HepG2 (cell line): ENCODE measurements around the gene CDHR3. TPM values are rescaled to one million over a fixed set of nuclear protein-coding genes. Genes with fewer than 3 reads are reported as not detected.

Source experiments
- ATAC-seq: fragments of 200-7000 bp; cut with Tn5 transposase; 3 replicates; pipeline ENCODE4 v1.9.1; 2020; ENCODE audit warnings: mild to moderate bottlenecking, moderate library complexity
- BruUV-seq: library from RNA; stranded (reverse); fragments of 400-500 nt; replicated peaks from 2 replicates; lab custom pipeline; 2021; lab: Mats Ljungman, UMichigan
- CTCF ChIA-PET: fragments of 300-600 bp; formaldehyde crosslinking; extraction: SDS; loops from one replicate; lab custom pipeline; 2021; ENCODE audit warnings: low total read pairs, inconsistent platforms, low intra/inter-chr PET ratio; lab: Yijun Ruan, JAX
- POLR2A ChIA-PET: fragments of 350-600 bp; sonication (Branson Sonifier 250); formaldehyde crosslinking; loops from one replicate; lab custom pipeline; 2020; ENCODE audit warnings: antibody characterized with exemption, inconsistent platforms; lab: Yijun Ruan, JAX
- DNase-seq: peaks from one replicate; pipeline ENCODE4 v3.0.0-alpha.2; 2015; ENCODE audit warnings: low spot score
- FAIRE-seq: peaks from 3 replicates; lab custom pipeline; 2011; peaks lifted over from hg19 to GRCh38; lab: Jason Lieb, UNC
- H2AFZ ChIP-seq: one replicate; pipeline ENCODE4 v1.6.1; 2011; ENCODE audit warnings: low read length, inconsistent platforms
- H3K27ac ChIP-seq: fragments of 300-600 bp; 3 replicates; pipeline ENCODE4 v1.8.0; 2011; ENCODE audit warnings: mixed run types, mild to moderate bottlenecking, mixed read lengths, low read length, inconsistent platforms; ENCODE audit not compliant: insufficient read depth; ENCODE audit errors: extremely low read length
- H3K27me3 ChIP-seq, 2 experiments: fragments of 200-600 bp in 1 of 2; 2 replicates in 1 of 2; 3 replicates in 1 of 2; pipeline versions ENCODE4 v1.6.0 to v1.8.0; 2011; ENCODE audit warnings: low read length in 2 of 2, mild to moderate bottlenecking in 2 of 2, moderate library complexity in 2 of 2, inconsistent platforms in 1 of 2; ENCODE audit not compliant: insufficient read depth in 2 of 2, control insufficient read depth in 1 of 2
- H3K36me3 ChIP-seq, 2 experiments: fragments of 200-600 bp in 1 of 2; replicated peaks in 1 of 2; 2 replicates in 1 of 2; 3 replicates in 1 of 2; pipeline versions ENCODE4 v1.5.1 to v1.8.0; 2011; ENCODE audit warnings: low read length in 2 of 2, inconsistent platforms in 1 of 2; ENCODE audit not compliant: insufficient read depth in 2 of 2, control insufficient read depth in 1 of 2
- H3K4me1 ChIP-seq: 2 replicates; pipeline ENCODE4 v1.5.1; 2012; ENCODE audit warnings: low read length, inconsistent platforms; ENCODE audit not compliant: insufficient read depth
- H3K4me2 ChIP-seq: 2 replicates; pipeline ENCODE4 v1.6.0; 2011; ENCODE audit warnings: low read depth, low read length, inconsistent platforms
- H3K4me3 ChIP-seq, 3 experiments: fragments of 200-600 bp in 1 of 3; sonication (generic), shearing (Covaris generic) in 1 of 3; replicated peaks in 1 of 3; 2 replicates each; pipeline ENCODE4 v1.5.1; 2011 to 2016; ENCODE audit warnings: low read length in 3 of 3, inconsistent platforms in 2 of 3, low read depth in 2 of 3, mild to moderate bottlenecking in 2 of 3, control low read depth in 1 of 3, mixed read lengths in 1 of 3; ENCODE audit not compliant: insufficient read depth in 1 of 3
- H3K79me2 ChIP-seq: one replicate; pipeline ENCODE4 v1.6.1; 2011; ENCODE audit warnings: low read length, inconsistent platforms; ENCODE audit not compliant: insufficient read depth
- H3K9ac ChIP-seq: 2 replicates; pipeline ENCODE4 v1.6.0; 2011; ENCODE audit warnings: mild to moderate bottlenecking, low read depth, low read length, inconsistent platforms; ENCODE audit not compliant: insufficient read depth
- H3K9me3 ChIP-seq: 2 replicates; pipeline ENCODE4 v1.5.1; 2012; ENCODE audit warnings: mild to moderate bottlenecking, low read length
- H4K20me1 ChIP-seq: 2 replicates; pipeline ENCODE4 v1.6.0; 2011; ENCODE audit warnings: inconsistent platforms, mild to moderate bottlenecking, low read length, moderate library complexity; ENCODE audit not compliant: insufficient read depth
- ZFP37 ChIP-seq: sonication (generic); formaldehyde crosslinking; IDR thresholded peaks from 2 replicates; pipeline ENCODE4 v1.4.0; 2020; ENCODE audit warnings: missing genetic modification reagents, borderline replicate concordance
- ZNF609 ChIP-seq: sonication (generic); formaldehyde crosslinking; IDR thresholded peaks from 2 replicates; pipeline ENCODE4 v1.4.0; 2020; ENCODE audit warnings: mild to moderate bottlenecking, missing genetic modification reagents, borderline replicate concordance
- ZXDC ChIP-seq: sonication (generic); formaldehyde crosslinking; IDR thresholded peaks from 2 replicates; pipeline ENCODE4 v1.5.0; 2020; ENCODE audit warnings: mild to moderate bottlenecking, missing genetic modification reagents
- WGBS: methylation state at CpG from one replicate; pipeline ENCODE4 v1.1.6; 2017; ENCODE audit warnings: low lambda C conversion rate; 5-methylcytosine and 5-hydroxymethylcytosine counted together
- in situ Hi-C: cut with HindIII; loops from 2 replicates; pipeline ENCODE4 v1.10.0; 2017; ENCODE audit warnings: low pct_unique_long_range_greater_than_20kb; ENCODE audit not compliant: extremely low pct_ligation_motif_present
- intact Hi-C: fragments of 100-400 bp; cut with micrococcal nuclease; formaldehyde crosslinking; loops from one replicate; pipeline ENCODE4 v1.10.0; 2022; ENCODE audit not compliant: unreplicated experiment
- polyA plus RNA-seq, 8 experiments: library from polyadenylated mRNA; depleted of rRNA in 3 of 8; stranded (reverse) in 7 of 8; unstranded in 1 of 8; fragments of >200 nt; fragmentation: Illumina TruSeq in 4 of 8; extraction: Trizol in 4 of 8; gene quantifications; 2 replicates each; pipeline versions ENCODE4 v1.2.1 to v1.2.3, GENCODE V29; 2011 to 2016; ENCODE audit warnings: low read depth in 4 of 8, missing spikeins in 1 of 8, mixed read lengths in 1 of 8; ENCODE audit not compliant: insufficient read depth in 1 of 8
- total RNA-seq, 5 experiments: library from RNA; depleted of rRNA; stranded (reverse); fragments of >200 nt; fragmentation: Illumina TruSeq; extraction: Trizol; gene quantifications; 2 replicates each; pipeline ENCODE4 v1.2.3, GENCODE V29; 2016; ENCODE audit warnings: low read depth in 1 of 5

Gene CDHR3
- total and polyA plus RNA-seq, 2 of the 13 experiments (the other 11 are each of a cell fraction or from before 2014, with no cell fraction given): 6.5 to 11.8 TPM

GRCh38 chr7:105971845-105972244, 8.8 kb downstream of the CDHR3 start:
- DNase-seq (no peak), ATAC-seq (no peak), FAIRE-seq (no peak)
- BruUV-seq: no TSS peak
- TF ChIP-seq ZNF609 (CRISPR knock-in tag) (no peak), ZXDC (no peak), ZFP37 (CRISPR knock-in tag) (no peak)
- Histone ChIP-seq H3K9ac (no peak overlapping the region), H3K4me3 (no peak overlapping the region), H2AFZ (no peak overlapping the region), H3K27ac (no peak overlapping the region), H3K9me3 (no peaks in the 10 kb centered on the region), H3K36me3 (no peaks in the 10 kb centered on the region), H3K4me2 (no peak overlapping the region), H4K20me1 (no peaks in the 10 kb centered on the region), H3K79me2 (no peaks in the 10 kb centered on the region), H3K4me1 (no peaks in the 10 kb centered on the region), H3K27me3 (no peaks in the 10 kb centered on the region)
- POLR2A ChIA-PET: no interaction called here
- intact Hi-C loops (no loop called here), in situ Hi-C loops (no loop called here)
- CTCF ChIA-PET: no interaction called here
- WGBS: 71% methylated on average over 2 of the region's 2 CpGs
